A673 (cell line): Measurements from ENCODE around the gene SLC4A8. TPM values are rescaled to one million over a fixed set of nuclear protein-coding genes. Genes with fewer than 3 reads are reported as not detected.

Experiments used
- BruUV-seq: library from RNA; stranded (reverse); fragments of 400-500 nt; replicated peaks from 2 replicates; lab custom pipeline; 2021; lab: Mats Ljungman, UMichigan
- CTCF ChIA-PET: fragments of 300-600 bp; sonication (Branson Sonifier 250); formaldehyde crosslinking; loops from one replicate; lab custom pipeline; 2022; ENCODE audit warnings: antibody characterized with exemption; lab: Charles Lee
- POLR2A ChIA-PET: fragments of 300-600 bp; sonication (Branson Sonifier 250); formaldehyde crosslinking; loops from one replicate; lab custom pipeline; 2022; ENCODE audit warnings: antibody characterized with exemption; ENCODE audit not compliant: low non-redundant PET; lab: Charles Lee
- DNase-seq: peaks from one replicate; pipeline ENCODE4 v3.0.0-alpha.2; 2015; ENCODE audit warnings: low spot score
- H3K27ac ChIP-seq: fragments of 200-600 bp; sonication (generic); 2 replicates; pipeline ENCODE4 v1.5.1; 2016; ENCODE audit warnings: mixed run types, low read depth, mild to moderate bottlenecking, mixed read lengths, antibody characterized with exemption, low read length; ENCODE audit not compliant: poor library complexity, severe bottlenecking
- H3K27me3 ChIP-seq: fragments of 200-600 bp; sonication (generic); replicated peaks from 2 replicates; pipeline ENCODE4 v1.6.1; 2017; ENCODE audit warnings: mixed run types, low read depth, mild to moderate bottlenecking, mixed read lengths, antibody characterized with exemption, low read length; ENCODE audit not compliant: insufficient read depth, poor library complexity
- H3K36me3 ChIP-seq: fragments of 200-600 bp; sonication (generic); 2 replicates; pipeline ENCODE4 v1.6.1; 2016; ENCODE audit warnings: mixed run types, mild to moderate bottlenecking, mixed read lengths, antibody characterized with exemption, low read length; ENCODE audit not compliant: insufficient read depth, poor library complexity, severe bottlenecking
- H3K4me1 ChIP-seq: fragments of 200-600 bp; sonication (generic); 2 replicates; pipeline ENCODE4 v1.6.1; 2017; ENCODE audit warnings: mixed run types, mild to moderate bottlenecking, mixed read lengths, antibody characterized with exemption, low read length; ENCODE audit not compliant: insufficient read depth, poor library complexity, severe bottlenecking
- H3K4me3 ChIP-seq: fragments of 200-600 bp; sonication (generic); 2 replicates; pipeline ENCODE4 v1.5.1; 2016; ENCODE audit warnings: low read depth, mixed run types, mild to moderate bottlenecking, mixed read lengths, low read length; ENCODE audit not compliant: poor library complexity, severe bottlenecking
- H3K9me3 ChIP-seq: fragments of 200-600 bp; sonication (generic); 2 replicates; pipeline ENCODE4 v1.6.1; 2016; ENCODE audit warnings: mixed run types, low read depth, mild to moderate bottlenecking, mixed read lengths, antibody characterized with exemption, low read length; ENCODE audit not compliant: poor library complexity, severe bottlenecking
- EZH2 ChIP-seq: fragments of 200-600 bp; sonication (generic); IDR thresholded peaks from 2 replicates; pipeline ENCODE4 v1.6.1; 2017; ENCODE audit warnings: borderline replicate concordance, low read depth, mild to moderate bottlenecking, mixed read lengths, antibody characterized with exemption, low read length; ENCODE audit not compliant: poor library complexity, severe bottlenecking
- intact Hi-C: fragments of 100-400 bp; cut with micrococcal nuclease; formaldehyde crosslinking; loops from one replicate; pipeline ENCODE4 v1.10.0; 2022; ENCODE audit not compliant: unreplicated experiment
- total RNA-seq: library from RNA; stranded (reverse); gene quantifications from 2 replicates; pipeline ENCODE4 v1.2.3, GENCODE V29; 2021
- TF ChIP-seq, protein P1 (sequence below): fragments of 300-800, 200-600 bp; sonication (generic); conservative IDR thresholded peaks from 2 replicates; pipeline ENCODE4 v1.5.1; 2017; ENCODE audit warnings: low read depth, mild to moderate bottlenecking, antibody characterized with exemption, low read length, moderate library complexity, mixed read lengths

The SLC4A8 gene
- total RNA-seq, 1 experiment from 2014 or later, result 0.73 TPM

DNA sequence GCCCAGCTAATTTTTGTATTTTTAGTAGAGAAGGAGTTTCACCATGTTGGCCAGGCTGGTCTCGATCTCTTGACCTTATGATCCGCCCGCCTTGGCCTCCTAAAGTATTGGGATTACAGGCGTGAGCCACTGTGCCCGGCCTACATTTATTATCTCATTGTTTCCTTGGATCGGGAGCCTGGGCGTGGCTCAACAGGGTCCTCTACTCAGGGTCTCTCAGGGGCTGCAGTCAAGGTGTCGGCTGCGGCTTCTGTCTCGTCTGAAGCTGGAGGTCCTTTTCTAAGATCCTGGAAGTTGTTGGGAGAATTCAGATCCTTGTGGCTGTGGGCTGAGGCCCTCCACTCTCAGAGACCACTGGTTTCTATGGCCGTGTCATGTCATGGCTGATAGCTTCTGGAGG, 100.9 kb downstream of the SLC4A8 start:
- Histone ChIP-seq H3K27ac (no peak overlapping the region), H3K4me3 (no peak overlapping the region), H3K4me1 (no peaks in the 10 kb centered on the region), H3K9me3 (no peaks in the 10 kb centered on the region), H3K36me3 (no peaks in the 10 kb centered on the region), H3K27me3 (no peaks in the 10 kb centered on the region)
- ChIA-PET CTCF (no interaction called here), POLR2A (no interaction called here)
- intact Hi-C loops, result no loop called here
- TF ChIP-seq, protein P1, sequence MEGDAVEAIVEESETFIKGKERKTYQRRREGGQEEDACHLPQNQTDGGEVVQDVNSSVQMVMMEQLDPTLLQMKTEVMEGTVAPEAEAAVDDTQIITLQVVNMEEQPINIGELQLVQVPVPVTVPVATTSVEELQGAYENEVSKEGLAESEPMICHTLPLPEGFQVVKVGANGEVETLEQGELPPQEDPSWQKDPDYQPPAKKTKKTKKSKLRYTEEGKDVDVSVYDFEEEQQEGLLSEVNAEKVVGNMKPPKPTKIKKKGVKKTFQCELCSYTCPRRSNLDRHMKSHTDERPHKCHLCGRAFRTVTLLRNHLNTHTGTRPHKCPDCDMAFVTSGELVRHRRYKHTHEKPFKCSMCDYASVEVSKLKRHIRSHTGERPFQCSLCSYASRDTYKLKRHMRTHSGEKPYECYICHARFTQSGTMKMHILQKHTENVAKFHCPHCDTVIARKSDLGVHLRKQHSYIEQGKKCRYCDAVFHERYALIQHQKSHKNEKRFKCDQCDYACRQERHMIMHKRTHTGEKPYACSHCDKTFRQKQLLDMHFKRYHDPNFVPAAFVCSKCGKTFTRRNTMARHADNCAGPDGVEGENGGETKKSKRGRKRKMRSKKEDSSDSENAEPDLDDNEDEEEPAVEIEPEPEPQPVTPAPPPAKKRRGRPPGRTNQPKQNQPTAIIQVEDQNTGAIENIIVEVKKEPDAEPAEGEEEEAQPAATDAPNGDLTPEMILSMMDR, result no peak
- TF ChIP-seq EZH2, result no peak
- DNase-seq, result no peak
- BruUV-seq, result no TSS peak

DNA sequence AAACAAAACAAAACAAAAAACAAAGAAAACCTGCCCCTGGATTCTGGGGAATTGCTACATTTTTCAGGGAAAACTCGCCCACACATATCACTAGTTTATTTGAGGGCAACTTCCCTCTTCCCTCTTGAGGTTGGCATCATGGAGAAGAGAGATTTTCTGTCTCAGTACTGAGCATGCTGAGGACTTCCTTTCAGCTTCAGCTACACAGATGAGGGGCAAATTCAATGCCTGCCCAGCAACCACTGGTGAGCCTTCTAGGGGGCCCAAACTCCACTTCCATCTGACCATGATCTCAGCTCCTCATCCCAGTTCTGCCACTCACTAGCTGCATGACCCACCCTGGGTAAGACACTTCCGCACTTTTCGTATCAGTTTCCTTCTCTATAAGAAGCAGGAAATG, 103.3 kb downstream of the SLC4A8 start:
- Histone ChIP-seq H3K9me3 (no peaks in the 10 kb centered on the region), H3K36me3 (no peaks in the 10 kb centered on the region), H3K4me3 (no peak overlapping the region), H3K27me3 (no peaks in the 10 kb centered on the region), H3K4me1 (no peaks in the 10 kb centered on the region), H3K27ac (no peak overlapping the region)
- TF ChIP-seq EZH2, result no peak
- TF ChIP-seq, protein P1, result no peak
- intact Hi-C loops, result no loop called here
- ChIA-PET POLR2A (no interaction called here), CTCF (no interaction called here)
- no TSS peak for BruUV-seq
- DNase-seq, result no peak

DNA sequence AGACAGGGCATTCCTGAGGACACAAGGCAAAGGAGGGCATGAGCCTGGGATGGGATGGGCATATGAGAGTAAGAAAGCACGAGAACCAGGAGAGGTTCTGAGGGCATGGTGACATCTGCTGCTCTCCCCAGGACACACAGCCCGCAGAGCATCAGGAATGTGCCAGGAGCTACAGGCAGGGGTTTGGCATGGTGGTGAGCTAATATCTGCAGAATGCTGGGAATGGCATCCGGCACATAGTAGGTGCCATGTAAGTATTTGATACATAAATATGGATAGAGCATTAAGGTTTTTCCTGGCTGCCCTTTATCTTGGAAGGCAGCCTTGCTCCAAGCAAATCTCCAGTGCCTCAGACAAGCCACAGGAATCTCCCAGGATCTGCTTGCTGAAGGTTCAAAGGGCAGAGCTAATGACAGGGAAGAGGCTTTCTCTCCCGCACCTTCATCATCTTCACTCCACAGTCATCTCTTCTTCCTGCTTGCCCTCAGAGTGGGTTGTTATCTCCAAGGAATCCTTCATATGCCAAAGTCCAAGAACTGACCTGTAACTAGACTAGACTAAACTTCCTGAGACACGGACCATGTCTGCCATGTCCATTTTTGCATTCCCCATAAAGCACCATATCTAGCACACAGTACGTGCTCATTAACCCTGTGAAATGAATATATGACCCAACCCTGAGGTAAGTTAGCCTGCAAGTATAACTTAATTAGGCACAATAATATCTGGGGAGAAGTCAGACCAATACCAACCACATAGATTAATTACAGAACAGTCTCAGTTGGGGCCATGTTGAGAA, 104.4 kb downstream of the SLC4A8 start:
- intact Hi-C loops, result no loop called here
- no TSS peak for BruUV-seq
- Histone ChIP-seq H3K36me3 (no peaks in the 10 kb centered on the region), H3K4me1 (no peaks in the 10 kb centered on the region), H3K9me3 (no peaks in the 10 kb centered on the region), H3K27me3 (peaks cover 2% of the 10 kb centered on the region), H3K4me3 (no peak overlapping the region), H3K27ac (no peak overlapping the region)
- POLR2A ChIA-PET, result no interaction called here
- DNase-seq, result no peak
- CTCF ChIA-PET, result no interaction called here
- TF ChIP-seq EZH2, result no peak
- TF ChIP-seq, protein P1, result no peak
